ENCODE results near the gene DRD3.

- TF ChIP-seq EZH2 (IDR thresholded peaks at IDR 0.05) = no peak
- no peak for TF ChIP-seq POLR2AphosphoS5 (IDR thresholded peaks at IDR 0.05; ENCODE audit: borderline replicate concordance, low read depth, low read length)
These were observed 75.0 kb downstream of the DRD3 start for GRCh38 chr3:114103858-114104257.
